ENCODE results near the gene FARP1.

The FARP1 gene

DNA sequence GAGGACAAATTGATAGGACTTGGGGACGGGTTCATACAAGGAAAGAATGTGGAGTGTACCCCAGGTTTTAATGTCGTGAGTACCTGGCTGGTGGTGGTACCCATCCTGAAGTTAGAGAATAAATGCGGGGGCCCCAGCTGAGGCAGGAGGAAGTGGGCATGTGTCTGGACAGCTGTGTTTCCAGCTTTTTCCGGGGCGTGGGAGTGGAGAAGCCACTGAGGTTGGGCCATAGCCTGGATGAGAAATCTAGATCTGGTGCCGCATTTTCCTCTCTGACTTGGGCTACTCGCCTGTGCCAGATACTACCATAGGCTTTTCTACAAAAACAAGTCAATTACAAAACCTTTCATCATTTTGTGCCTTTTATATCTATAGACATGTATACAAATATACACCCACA lies 286.6 kb downstream of the FARP1 start:
- no peak overlapping the region for H3K4me3 ChIP-seq (ENCODE audit: low read depth, low read length)
- no peak for TF ChIP-seq CTCF (IDR thresholded peaks at IDR 0.05; ENCODE audit: control insufficient read depth, extremely low read depth, insufficient read depth)
- no peak for DNase-seq (ENCODE audit: low read depth)

- TF ChIP-seq CTCF (IDR thresholded peaks at IDR 0.05; ENCODE audit: control insufficient read depth, extremely low read depth, insufficient read depth) = no peak
- DNase-seq (ENCODE audit: low read depth) = no peak
- no peak overlapping the region for H3K4me3 ChIP-seq (ENCODE audit: low read depth, low read length)
Observed at GRCh38 chr13:98429977-98430736, 287.3 kb downstream of the FARP1 start.

GRCh38 chr13:98432638-98433037 lies 289.7 kb downstream of the FARP1 start:
- no peak for TF ChIP-seq CTCF (IDR thresholded peaks at IDR 0.05; ENCODE audit: control insufficient read depth, extremely low read depth, insufficient read depth)
- H3K4me3 ChIP-seq (ENCODE audit: low read depth, low read length) = no peak overlapping the region
- DNase-seq (ENCODE audit: low read depth) = no peak

DNA sequence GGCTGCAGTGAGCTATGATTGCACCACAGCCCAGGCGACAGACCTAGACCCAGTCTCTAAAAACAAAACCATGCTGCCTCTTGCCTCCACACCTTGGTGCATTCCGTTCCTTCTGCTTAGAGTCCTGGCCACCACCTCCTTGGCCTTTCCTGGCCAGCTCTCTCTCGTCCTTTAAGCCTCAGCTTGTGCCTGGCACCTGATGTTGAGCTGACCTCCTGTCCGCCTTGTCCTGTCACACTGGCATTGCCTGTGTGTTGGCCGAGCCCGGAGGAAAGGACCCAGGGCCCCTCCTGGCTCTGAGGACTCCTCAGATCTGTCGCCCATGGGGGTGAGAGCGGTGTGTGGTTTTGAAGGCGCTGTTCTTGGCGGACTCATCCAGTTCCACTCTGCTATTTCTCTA lies 290.8 kb downstream of the FARP1 start:
- DNase-seq (ENCODE audit: low read depth) = no peak
- H3K4me3 ChIP-seq (ENCODE audit: low read depth, low read length) = no peak overlapping the region
- TF ChIP-seq CTCF (IDR thresholded peaks at IDR 0.05; ENCODE audit: control insufficient read depth, extremely low read depth, insufficient read depth) = no peak

GRCh38 chr13:98434060-98434459 lies 291.2 kb downstream of the FARP1 start:
- no peak for DNase-seq (ENCODE audit: low read depth)
- H3K4me3 ChIP-seq (ENCODE audit: low read depth, low read length) = no peak overlapping the region
- no peak for TF ChIP-seq CTCF (IDR thresholded peaks at IDR 0.05; ENCODE audit: control insufficient read depth, extremely low read depth, insufficient read depth)

DNA sequence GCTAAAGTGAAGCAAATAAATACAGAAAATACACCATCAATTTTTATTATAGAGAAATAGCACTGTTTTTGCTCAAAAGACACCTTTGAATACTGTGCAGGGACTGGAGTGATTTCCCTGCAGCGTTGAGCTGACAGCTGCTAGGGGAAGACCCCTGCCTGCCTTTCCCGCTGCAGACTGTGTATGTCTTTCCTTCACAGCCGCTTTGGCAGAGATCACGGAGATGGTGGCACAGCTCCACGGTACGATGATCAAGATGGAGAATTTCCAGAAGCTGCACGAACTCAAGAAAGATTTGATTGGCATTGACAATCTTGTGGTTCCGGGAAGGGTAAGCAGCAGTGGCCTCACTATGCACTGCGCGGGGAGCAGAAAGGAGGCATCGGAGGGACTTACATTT lies 292.5 kb downstream of the FARP1 start:
- TF ChIP-seq CTCF (IDR thresholded peaks at IDR 0.05; ENCODE audit: control insufficient read depth, extremely low read depth, insufficient read depth) = no peak
- DNase-seq (ENCODE audit: low read depth) = no peak
- no peak overlapping the region for H3K4me3 ChIP-seq (ENCODE audit: low read depth, low read length)

All from LNCaP clone FGC (cell line).